HG03064 (cell line): Measurements from ENCODE around the gene HOXD9.

ENCODE experiments used
- ATAC-seq: cut with Tn5 transposase; IDR thresholded peaks from one replicate; pipeline ENCODE4 v1.9.1; 2021; ENCODE audit warnings: low read depth; ENCODE audit not compliant: unreplicated experiment

Gene HOXD9

DNA sequence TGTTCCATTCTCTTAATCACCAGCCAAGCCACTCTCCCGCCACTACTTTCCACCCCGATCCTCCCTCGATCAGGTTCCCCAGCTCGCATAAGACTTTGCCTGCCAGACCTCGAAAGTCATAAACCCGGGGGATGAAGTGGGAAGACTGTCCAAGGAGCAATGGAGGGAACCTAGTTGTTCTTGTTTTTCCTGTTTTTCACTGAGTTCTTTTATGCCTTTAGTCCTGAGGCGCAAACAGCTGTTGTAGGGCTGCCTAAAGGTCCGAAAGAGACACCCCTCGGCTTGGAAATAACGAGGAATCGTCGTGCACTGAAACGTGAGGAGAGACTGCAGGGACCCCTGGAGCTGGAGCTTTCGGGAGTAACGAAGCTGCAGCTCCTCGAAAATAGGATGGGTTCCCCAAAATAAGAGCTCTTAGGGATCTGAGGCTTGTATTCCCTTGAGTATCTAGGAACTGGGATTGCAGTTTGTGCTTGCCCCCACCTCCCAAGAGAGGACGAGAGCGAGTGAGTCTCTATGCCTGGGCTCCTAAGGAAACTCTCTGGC, 24.6 kb upstream of the HOXD9 start:
- ATAC-seq, result no peak

DNA sequence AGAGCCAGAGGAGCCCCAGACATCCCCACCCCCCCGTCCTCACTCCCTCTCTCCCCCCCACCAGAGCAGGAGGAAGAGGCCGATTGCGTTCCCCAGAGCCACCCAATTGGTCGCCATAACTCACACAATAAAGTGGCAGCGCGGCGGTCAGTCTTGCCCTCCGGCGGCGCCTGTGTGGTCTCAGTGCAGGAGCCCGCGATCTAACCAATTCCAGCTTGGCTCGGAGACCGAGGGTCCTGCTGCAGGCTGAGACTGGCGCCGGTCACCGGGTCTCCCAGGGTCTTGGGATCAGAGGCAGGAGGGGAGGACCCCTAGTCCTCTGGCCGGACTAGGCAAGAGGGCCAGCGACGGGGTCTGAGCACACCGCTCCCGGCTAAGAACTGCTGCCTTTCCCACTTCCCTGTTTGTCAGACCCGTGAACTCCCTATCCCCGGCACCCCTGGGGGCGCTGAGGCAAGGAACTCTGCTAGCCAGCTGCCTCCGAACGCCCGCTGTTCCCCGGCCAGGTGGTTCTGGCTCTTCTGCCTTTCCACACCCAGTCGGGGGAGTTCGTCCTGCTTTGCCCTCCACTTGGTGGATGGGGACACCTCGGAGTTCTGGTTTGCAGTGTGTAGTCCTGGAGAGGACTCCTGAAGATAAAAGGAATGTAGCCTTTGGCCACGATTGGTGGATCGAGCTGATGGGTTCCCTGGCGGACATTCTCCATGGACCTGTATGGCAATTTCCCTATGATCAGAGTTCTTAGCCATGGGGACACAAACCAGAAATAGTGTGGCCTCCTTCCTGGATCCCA, 24.0 kb upstream of the HOXD9 start:
- ATAC-seq, result no peak

DNA sequence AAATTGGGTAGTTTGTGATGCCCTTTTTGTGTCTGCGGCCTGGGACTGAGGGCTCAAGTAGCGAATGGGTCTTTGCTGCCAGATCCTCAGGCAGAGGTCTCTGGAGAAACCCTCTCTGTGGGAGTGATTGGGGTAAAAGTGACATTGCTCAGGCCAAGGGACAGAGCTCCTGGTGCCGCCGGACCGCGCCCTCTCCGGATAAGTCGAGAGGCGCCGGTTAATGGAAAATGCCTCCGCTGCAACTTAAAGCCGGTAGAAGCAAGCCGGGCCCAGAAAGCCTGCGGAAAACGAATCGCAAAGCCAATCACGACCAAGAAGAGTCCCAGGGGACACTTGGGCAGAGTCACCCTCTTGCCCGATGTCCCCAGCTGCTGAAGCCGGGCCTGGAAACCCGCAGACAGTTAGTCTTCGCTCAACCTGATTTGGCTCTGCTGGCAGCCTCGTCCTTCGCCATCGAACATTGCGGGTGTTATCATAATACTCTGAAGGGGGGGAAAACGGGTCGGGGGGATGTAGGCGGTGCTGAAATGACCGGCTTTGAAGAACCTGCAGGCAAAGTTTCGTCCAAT, 23.3 kb upstream of the HOXD9 start:
- no peak for ATAC-seq

DNA sequence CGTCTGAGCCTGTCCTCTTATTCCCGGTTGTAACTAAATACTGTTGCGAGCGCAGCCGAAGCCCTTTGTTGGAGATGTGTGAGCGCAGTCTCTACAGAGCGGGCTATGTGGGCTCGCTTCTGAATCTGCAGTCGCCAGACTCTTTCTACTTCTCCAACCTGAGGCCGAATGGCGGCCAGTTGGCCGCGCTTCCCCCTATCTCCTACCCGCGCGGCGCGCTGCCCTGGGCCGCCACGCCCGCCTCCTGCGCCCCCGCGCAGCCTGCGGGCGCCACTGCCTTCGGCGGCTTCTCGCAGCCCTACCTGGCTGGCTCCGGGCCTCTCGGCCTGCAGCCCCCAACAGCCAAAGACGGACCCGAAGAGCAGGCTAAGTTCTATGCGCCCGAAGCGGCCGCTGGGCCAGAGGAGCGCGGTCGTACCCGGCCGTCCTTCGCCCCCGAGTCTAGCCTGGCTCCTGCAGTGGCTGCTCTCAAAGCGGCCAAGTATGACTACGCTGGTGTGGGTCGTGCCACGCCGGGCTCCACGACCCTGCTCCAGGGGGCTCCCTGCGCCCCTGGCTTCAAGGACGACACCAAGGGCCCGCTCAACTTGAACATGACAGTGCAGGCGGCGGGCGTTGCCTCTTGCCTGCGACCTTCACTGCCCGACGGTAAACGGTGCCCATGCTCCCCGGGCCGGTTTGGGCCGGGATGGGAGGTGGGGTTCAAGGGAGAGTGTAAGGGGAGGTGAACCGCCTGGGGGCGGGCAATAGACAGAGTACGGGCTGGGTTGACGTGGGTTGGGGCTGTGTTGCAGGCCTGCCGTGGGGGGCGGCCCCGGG, 22.6 kb upstream of the HOXD9 start, which contains the start of gene HOXD12:
HOXD12 (plus strand) TSS at position 68 of the 819 bp plus-strand sequence; CDS start at position 75, 7 bp downstream.
- ATAC-seq, result no peak

DNA sequence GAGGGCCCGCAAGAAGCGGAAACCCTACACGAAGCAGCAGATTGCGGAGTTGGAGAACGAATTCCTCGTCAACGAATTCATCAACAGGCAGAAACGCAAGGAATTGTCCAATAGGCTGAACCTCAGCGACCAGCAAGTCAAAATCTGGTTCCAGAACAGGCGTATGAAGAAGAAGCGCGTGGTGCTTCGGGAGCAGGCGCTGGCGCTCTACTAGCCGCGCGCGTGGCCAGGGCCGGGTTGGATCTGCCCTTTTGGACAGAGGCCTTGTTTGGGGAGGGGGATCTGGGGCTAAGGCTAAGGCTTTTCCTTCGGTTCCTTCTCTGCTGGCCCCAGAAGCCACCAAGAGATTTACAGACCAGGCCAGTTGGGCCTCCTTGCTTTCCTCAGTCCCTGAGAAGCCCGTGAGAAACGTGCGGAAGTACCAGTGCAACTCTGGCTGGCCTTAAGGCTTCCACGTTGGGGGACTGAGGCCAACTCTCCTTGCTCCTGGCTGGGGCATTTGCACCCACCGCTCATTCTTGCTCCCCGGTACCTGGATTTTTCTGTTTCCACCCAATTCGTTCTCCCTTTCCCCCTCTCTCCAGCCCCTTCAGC, 21.9 kb upstream of the HOXD9 start:
- no peak for ATAC-seq

DNA sequence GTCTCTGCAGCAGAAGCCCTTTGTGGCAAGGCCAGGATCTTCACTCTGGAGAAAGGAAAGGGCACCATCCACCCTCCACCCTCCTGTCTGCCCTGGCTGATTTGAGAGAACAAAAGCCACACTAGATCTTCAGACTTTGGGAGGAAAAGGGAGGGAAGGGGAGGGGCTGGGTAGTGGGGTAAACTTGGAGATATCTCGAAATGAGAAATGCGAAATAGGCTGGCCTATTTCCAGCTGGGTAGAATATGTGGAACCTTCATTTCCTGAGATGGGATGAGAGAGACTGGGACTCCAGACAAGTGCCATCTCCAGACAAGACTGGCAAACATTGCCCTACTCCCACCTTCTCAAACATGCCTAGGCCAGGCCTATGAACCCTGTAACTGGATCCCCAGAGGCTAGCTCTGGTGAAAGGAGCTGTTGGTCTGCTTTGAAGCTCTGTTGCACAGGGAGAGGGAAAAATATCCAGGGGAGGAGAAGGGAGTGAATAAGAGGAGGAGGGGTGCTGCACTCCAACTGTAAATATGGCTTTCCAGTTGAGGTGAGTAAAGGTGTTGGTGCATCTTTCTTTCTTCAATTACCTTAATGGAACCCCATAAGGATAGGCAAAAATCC, 21.2 kb upstream of the HOXD9 start:
- ATAC-seq, result no peak

DNA sequence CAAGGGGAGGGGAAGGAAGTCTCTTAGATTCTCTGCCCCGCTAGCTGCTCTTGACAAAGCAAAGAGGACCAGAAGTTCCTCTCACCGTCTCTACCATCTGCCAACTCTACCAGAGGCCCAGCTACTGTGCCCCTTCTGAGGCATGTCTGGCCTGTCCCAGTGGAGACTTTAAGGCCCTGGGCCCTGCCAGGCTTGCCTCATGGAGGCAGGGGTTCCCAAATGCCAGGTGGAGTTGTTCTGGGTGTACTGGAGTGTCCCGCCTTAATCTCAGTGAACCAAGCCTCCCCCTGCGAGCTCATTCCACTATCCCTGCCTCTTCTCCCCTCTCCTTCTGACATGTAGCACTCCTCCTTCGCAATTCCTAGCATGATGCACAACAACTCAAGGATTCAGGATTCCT, 20.7 kb upstream of the HOXD9 start:
- ATAC-seq, result no peak

DNA sequence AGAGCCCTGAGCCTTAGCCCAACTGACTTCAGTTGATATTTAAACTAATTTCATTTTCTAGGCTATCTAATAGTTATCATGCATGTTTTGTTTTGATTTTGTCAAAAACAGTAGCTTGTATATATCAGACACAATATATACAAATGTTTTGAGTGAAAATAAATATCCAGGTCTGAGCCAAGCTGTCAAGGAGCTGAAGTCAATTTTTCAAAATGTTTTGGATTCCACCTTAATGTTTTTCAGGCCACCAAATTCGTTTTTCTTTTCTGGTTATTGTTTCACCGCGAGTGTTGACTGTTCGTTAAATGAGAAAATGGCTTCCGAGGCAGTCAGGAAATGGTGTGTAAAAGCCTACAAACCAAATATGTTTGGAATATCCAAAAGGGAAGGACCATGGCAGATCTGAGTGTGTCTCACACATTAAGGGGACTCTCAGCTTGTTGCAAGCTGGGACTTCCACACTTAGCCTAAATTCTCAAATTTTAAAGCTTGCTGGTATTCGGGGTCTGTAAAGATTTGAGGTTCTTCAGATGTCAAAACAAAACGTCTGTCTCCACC, 20.1 kb upstream of the HOXD9 start:
- ATAC-seq, result no peak

DNA sequence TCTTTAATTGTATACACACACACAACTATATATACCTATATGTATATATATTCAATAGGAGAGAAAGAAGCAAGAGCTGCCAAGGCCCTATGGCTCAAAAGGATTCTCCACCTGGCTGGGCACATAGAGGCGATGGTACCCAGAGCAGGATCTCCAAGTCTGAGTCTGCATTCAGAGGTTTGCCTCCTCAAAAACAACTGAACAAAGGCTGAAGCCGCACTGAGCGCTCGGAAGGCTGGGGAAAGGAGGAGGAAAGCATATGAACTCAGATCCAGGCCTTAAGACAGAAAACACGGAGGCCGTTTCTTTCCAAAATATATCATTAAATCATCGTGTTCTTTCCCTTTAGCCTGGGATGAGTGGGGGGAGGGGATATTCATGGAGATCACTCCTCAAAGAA, 19.3 kb upstream of the HOXD9 start:
- no peak for ATAC-seq

DNA sequence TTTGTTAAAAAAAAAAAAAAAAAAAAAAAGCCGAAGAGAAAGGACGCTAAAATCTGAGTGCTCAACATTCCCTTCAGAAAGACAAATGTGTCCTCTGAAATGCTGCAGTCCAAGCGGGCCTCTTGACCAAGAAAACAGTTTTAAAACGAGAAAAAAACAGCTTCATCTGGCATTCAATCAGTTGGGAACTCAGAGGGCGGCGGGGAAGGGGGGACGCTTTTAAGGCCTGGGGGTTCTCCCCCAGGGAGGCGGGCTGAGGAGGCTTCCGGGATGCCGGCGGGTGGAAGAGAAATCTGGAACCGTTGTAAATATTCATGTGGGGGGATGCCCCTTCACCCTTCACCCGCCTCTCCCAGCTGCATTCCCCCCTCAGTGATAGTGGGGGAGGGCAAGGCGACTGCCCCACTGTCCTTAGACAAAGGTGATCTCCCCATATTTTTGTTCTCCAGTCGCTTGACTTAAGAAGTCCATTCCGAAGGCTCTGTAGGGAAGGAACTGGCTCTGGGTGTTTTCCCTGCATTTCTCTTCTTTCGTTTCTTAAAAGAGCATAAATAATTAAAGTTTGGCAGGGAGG, 18.7 kb upstream of the HOXD9 start:
- no peak for ATAC-seq

DNA sequence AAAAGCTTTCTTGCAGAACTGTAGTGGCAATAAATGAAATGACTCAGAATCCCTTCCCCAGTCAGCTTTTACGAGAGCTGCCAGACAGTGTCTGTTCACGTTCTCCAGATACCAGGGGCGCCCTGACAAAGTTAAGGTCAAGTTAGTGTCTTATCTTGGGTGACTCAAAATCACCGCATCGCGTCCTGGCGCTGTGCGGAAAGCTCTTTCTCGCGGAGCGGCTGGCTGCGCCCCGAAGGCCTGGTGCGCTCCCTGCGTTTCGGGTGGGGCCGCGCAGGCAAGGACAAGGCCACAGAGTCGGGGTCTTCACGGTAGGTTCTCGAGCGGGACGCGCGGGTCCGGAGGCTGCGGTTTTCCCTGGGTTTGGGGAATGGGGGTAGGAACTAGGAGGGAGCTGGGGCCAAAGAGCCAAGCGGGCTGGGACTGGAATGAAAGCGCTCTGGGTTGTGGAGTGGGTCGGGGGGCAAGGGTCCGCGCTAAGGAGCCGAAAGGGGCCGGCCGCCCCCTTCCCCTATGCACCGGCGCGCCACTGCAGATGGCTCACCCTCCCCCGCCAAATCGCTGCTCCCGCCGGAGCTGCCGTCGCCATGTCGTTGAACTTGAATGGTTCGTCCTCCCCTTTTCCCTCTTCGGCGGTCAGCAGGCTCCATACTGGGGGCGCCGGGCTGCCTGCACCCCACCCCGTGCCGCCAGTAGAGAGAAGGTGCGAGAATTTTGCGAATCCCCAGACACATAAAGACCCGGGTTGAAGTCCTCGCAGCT, 18.0 kb upstream of the HOXD9 start:
- ATAC-seq, result no peak

DNA sequence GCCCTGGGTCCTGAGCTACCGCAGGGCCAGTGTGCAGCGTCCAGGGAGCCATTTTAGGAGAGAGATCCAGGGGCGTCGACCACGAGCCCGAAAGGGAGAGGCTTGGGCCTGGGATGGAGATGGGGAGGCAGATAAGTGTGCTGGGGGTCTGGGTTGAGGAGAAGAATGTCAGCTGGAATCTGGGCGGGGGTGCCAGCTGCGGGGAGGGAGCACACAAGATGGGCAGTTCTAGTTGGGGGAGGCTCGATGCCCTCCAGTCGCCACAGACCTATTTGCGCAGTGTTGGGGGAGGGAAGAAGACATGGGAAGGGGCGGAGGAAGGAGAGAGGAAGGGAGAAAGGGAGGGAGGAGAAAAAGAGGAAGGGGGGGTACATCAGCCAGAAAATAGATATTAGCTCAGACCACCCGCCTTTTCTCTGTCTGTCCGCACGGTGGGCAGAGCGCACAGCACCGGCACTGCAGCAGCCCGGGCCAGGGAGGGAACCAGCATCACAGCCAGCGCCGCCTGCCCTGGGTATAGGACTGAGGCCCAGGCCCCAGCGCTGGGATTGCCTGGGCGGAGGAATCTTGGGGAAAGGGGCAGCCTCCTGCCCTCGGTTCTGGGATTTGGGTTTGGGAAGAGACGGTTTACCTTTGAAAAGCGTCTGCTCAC, 17.3 kb upstream of the HOXD9 start:
- ATAC-seq, result no peak

DNA sequence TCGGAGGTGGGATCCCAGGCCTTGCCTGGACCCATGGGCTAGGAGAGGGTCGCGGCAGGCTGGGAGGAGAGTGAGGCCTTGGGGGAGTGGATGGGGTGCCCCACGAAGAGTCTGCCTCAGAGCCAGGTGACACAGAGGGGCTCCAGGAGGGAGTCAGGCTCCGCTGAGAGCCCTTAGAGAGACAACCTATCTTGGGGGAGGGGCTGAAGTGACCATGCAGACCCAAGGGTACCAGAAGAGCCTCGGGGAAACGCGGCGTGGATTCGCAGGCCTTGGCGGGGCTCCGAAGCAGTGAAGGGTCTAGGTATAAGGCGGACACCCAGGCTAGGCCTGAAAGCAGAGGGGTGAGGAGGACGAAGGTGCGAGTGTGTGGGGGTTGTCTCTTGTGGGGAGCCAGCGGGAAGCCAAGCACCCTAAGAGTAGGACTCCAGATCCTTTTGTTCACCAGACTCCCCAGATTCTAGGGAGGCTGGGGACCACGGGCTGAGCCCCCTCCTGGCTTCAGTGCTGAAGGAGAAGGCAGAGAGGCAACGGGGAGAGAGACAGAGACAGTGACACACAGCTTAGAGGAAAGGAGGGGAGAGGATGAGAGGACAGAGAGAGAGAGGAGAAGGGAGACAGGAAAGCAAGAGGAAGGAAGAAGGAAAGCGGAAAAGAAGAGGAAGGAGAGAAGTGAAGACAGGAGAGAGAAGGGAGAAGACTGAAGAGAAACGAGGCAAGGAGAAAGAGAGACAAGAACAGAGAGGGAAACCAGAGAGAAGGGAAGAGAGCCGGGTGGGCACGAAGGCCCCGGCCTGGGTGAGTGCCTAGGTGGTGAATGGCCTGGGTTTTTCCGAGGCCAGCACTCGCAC, 16.6 kb upstream of the HOXD9 start:
- no peak for ATAC-seq

DNA sequence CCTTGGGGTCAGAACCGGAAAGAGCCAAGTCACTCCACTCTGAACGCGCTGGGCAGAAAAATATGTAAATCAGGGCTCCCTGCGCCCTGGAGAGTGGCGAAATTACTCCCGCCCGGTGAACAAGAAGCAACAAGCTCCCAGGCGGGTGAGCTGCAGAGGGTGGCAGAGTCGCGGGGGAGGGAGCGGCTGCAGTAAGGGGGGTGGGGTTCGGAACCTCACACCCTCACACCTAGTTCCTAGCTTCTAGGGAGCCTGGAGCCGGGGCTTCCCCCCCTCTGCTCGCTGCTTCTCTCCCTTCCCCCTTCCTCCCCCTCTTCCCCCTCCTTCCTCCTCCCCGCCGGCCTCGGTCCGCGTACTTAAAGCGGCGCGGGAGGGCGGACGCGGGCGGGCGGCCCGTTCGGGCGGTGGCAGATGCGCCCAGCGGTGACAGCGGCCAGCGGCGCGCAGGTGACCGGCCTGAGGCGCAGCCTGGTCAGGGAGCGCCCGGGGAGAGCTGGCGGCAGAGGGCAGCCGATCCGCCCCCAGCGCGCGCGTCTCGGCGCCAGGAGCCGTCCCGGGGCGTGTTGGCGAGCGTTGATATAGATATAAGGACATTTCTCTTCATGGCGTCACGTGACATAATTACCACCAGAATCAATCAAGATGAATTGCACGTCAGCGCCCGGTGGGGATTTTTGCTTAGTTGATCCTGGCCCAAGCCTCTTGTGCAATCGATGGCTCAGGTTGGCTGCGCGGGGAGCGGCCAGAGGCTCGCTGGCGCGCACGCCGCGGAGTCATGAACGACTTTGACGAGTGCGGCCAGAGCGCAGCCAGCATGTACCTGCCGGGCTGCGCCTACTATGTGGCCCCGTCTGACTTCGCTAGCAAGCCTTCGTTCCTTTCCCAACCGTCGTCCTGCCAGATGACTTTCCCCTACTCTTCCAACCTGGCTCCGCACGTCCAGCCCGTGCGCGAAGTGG, 15.7 kb upstream of the HOXD9 start, which contains the start of gene HOXD11:
HOXD11 (plus strand) TSS at position 700 of the 959 bp plus-strand sequence; CDS start at position 776, 76 bp downstream.
- no peak for ATAC-seq

DNA sequence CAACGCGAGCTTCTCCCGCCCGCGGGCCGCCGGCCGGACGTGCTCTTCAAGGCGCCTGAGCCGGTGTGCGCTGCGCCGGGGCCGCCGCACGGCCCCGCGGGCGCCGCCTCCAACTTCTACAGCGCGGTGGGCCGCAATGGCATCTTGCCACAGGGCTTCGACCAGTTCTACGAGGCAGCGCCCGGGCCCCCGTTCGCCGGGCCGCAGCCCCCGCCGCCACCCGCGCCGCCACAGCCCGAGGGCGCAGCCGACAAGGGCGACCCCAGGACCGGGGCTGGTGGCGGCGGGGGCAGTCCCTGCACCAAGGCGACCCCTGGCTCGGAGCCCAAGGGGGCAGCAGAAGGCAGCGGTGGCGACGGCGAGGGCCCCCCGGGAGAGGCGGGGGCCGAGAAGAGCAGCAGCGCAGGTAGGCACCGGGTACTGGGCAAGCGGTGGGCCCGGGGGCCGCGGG, 14.8 kb upstream of the HOXD9 start:
- ATAC-seq, result no peak

DNA sequence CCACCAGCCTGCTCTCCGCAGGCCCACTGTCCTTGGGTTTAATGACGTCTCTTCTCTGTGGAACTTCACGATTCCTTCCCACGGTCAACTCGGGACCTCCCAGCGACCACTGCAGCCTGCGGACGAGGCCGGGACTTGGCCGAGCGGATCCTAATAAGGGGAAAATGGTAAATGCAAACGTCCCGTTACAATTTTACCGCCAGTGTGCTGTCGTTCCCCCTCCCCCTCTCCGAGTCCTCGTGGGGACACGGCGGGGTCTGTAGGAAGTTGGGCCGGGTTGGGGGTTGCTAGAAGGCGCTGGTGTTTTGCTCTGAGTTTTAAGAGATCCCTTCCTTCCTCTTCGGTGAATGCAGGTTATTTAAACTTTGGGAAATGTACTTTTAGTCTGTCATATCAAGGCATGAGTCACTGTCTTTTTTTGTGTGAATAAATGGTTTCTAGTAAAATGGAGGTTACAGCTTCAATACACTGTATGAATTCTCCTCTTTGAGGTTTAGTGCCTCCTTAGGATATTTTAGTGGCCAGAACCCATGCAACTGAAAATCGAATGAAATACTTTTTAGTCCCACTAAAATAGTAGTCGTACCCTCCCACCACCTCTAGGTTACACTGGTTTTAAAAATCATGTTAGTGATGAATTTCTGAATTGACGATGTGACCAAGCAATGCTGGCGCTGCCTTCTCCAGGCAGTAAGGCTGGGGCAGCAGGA, 13.2 kb upstream of the HOXD9 start:
- no peak for ATAC-seq
